ENCODE results near the gene SPTB.

The SPTB gene

GRCh38 chr14:64724578-64724930 is 155.2 kb downstream of the SPTB start:
- Histone ChIP-seq H3K27ac (peak overlapping the region in 15 of 21 experiments; percentile 4 to 84 (median 81)), H3K4me3 (no peak overlapping the region)

- Histone ChIP-seq H3K4me3 (no peak overlapping the region), H3K27ac (peak overlapping the region in 19 of 21 experiments; percentile 4 to 84 (median 69))
Observed at GRCh38 chr14:64723691-64724577, 155.8 kb downstream of the SPTB start.

GRCh38 chr14:64722842-64723447 is 156.8 kb downstream of the SPTB start:
- Histone ChIP-seq H3K27ac (peak overlapping the region in 20 of 21 experiments; percentile 53 to 84 (median 74)), H3K4me3 (no peak overlapping the region)

- H3K4me3 ChIP-seq, result no peak overlapping the region
- peak overlapping the region in 20 of 21 experiments; percentile 12 to 84 (median 74) for H3K27ac ChIP-seq
Observed at GRCh38 chr14:64721899-64722298, 157.8 kb downstream of the SPTB start.

- Histone ChIP-seq H3K27ac (peak overlapping the region in 20 of 21 experiments; percentile 12 to 84 (median 74)), H3K4me3 (no peak overlapping the region)
Observed at GRCh38 chr14:64721391-64721791, 158.3 kb downstream of the SPTB start.

- Histone ChIP-seq H3K27ac (peak overlapping the region in 18 of 21 experiments; percentile 14 to 84 (median 71)), H3K4me3 (no peak overlapping the region)
Observed at GRCh38 chr14:64720131-64720576, 159.6 kb downstream of the SPTB start.

GRCh38 chr14:64719601-64720000 is 160.1 kb downstream of the SPTB start:
- Histone ChIP-seq H3K27ac (peak overlapping the region in 18 of 21 experiments; percentile 3 to 84 (median 61)), H3K4me3 (no peak overlapping the region)

GRCh38 chr14:64718762-64719161 is 160.9 kb downstream of the SPTB start:
- Histone ChIP-seq H3K27ac (peak overlapping the region in 11 of 21 experiments; percentile 46 to 84 (median 78)), H3K4me3 (no peak overlapping the region)

- Histone ChIP-seq H3K27ac (peak overlapping the region in 18 of 21 experiments; percentile 2 to 84 (median 71)), H3K4me3 (no peak overlapping the region)
Observed at GRCh38 chr14:64717870-64718269, 161.8 kb downstream of the SPTB start.

GRCh38 chr14:64715628-64716412 is 163.9 kb downstream of the SPTB start:
- peak overlapping the region in 19 of 21 experiments; percentile 8 to 84 (median 73) for H3K27ac ChIP-seq
- H3K4me3 ChIP-seq, result peak overlapping the region in 2 of 7 experiments; percentile 2 to 28

- H3K27ac ChIP-seq, result peak overlapping the region in 12 of 21 experiments; percentile 8 to 83 (median 70)
- H3K4me3 ChIP-seq, result peak overlapping the region in 1 of 7 experiments; percentile 28
Observed at GRCh38 chr14:64715146-64715627, 164.5 kb downstream of the SPTB start.

- no peak overlapping the region for H3K4me3 ChIP-seq
Observed at GRCh38 chr14:64714432-64715025, 165.2 kb downstream of the SPTB start.

GRCh38 chr14:64713677-64714076 is 166.0 kb downstream of the SPTB start:
- Histone ChIP-seq H3K4me3 (no peak overlapping the region), H3K27ac (no peak overlapping the region)

More at GRCh38 chr14:64714432-64715025, 165.2 kb downstream of the SPTB start:
- peak overlapping the region in 9 of 21 experiments; percentile 9 to 83 (median 68) for H3K27ac ChIP-seq

- Histone ChIP-seq H3K4me3 (no peak overlapping the region), H3K27ac (peak overlapping the region in 8 of 21 experiments; percentile 2 to 91 (median 12))
Observed at GRCh38 chr14:64711039-64711438, 168.7 kb downstream of the SPTB start.

GRCh38 chr14:64709126-64709525 is 170.6 kb downstream of the SPTB start:
- peak overlapping the region in 19 of 21 experiments; percentile 8 to 95 (median 72) for H3K27ac ChIP-seq
- peak overlapping the region in 1 of 7 experiments; percentile 17 for H3K4me3 ChIP-seq

GRCh38 chr14:64708148-64709004 is 171.3 kb downstream of the SPTB start:
- Histone ChIP-seq H3K27ac (peak overlapping the region in 20 of 21 experiments; percentile 8 to 95 (median 71)), H3K4me3 (peak overlapping the region in 2 of 7 experiments; percentile 16 to 17)

GRCh38 chr14:64707661-64708060 is 172.0 kb downstream of the SPTB start:
- Histone ChIP-seq H3K27ac (peak overlapping the region in 15 of 21 experiments; percentile 13 to 95 (median 72)), H3K4me3 (peak overlapping the region in 1 of 7 experiments; percentile 17)

Measured in skin epidermis (tissue), 12 donors.